GM15510 (cell line): ENCODE measurements around the gene ZER1.

ENCODE experiments used
- POLR2A ChIP-seq: IDR thresholded peaks from 3 replicates; pipeline ENCODE4 v1.6.1; 2011; ENCODE audit warnings: borderline replicate concordance; ENCODE audit not compliant: insufficient read length; ENCODE audit errors: extremely low read depth

The ZER1 gene

GRCh38 chr9:128729766-128730517 is 41.8 kb downstream of the ZER1 start:
- no peak for TF ChIP-seq POLR2A

- TF ChIP-seq POLR2A: no peak
Observed at GRCh38 chr9:128729302-128729701, 42.4 kb downstream of the ZER1 start.

GRCh38 chr9:128728298-128728697 is 43.4 kb downstream of the ZER1 start:
- TF ChIP-seq POLR2A: no peak

- no peak for TF ChIP-seq POLR2A
Observed at GRCh38 chr9:128727640-128728248, 44.0 kb downstream of the ZER1 start.

- TF ChIP-seq POLR2A: no peak
Observed at GRCh38 chr9:128724744-128725211, 46.9 kb downstream of the ZER1 start.

GRCh38 chr9:128723866-128724743 is 47.6 kb downstream of the ZER1 start, which contains the start of gene ZDHHC12:
Gene ZDHHC12 (minus strand): TSS chr9:128724127. CDS start chr9:128724093, 34 bp downstream.
- peak; percentile 98 for TF ChIP-seq POLR2A

GRCh38 chr9:128723352-128723865 is 48.3 kb downstream of the ZER1 start:
- TF ChIP-seq POLR2A: no peak

GRCh38 chr9:128722380-128723351 is 49.1 kb downstream of the ZER1 start:
- TF ChIP-seq POLR2A: no peak

GRCh38 chr9:128721487-128722010 is 50.2 kb downstream of the ZER1 start:
- TF ChIP-seq POLR2A: no peak

- TF ChIP-seq POLR2A: no peak
Observed at GRCh38 chr9:128720841-128721486, 50.8 kb downstream of the ZER1 start.

- TF ChIP-seq POLR2A: no peak
Observed at GRCh38 chr9:128719919-128720605, 51.7 kb downstream of the ZER1 start.

- no peak for TF ChIP-seq POLR2A
Observed at GRCh38 chr9:128718475-128718874, 53.3 kb downstream of the ZER1 start.
